Natural killer cell (primary cell): ENCODE data around the gene UBR7. TPM values are rescaled to one million over a fixed set of nuclear protein-coding genes. Genes with fewer than 3 reads are reported as not detected.

Source experiments
- ATAC-seq, 3 donors: fragments of 150-1000 bp in 2 of 3; fragments of 200-7000 bp in 1 of 3; cut with Tn5 transposase; 1 replicate in 1 of 3; 2 replicates in 2 of 3; pipeline ENCODE4 v1.10.0; 2021; ENCODE audit warnings: mild to moderate bottlenecking in 2 of 3, moderate library complexity in 2 of 3
- DNase-seq, 2 donors: peaks; one replicate each; pipeline versions ENCODE4 v3.0.0 to v3.0.0-alpha.2; 2013 to 2021; ENCODE audit warnings: mixed read lengths in 1 of 2
- H3K27ac ChIP-seq: one replicate; pipeline ENCODE4 v1.5.1; 2013; ENCODE audit warnings: mild to moderate bottlenecking, low read length
- H3K27me3 ChIP-seq: one replicate; pipeline ENCODE4 v1.6.1; 2013; ENCODE audit warnings: low read length; ENCODE audit not compliant: control insufficient read depth, insufficient read depth
- H3K36me3 ChIP-seq: one replicate; pipeline ENCODE4 v1.6.1; 2013; ENCODE audit warnings: low read length; ENCODE audit not compliant: control insufficient read depth, insufficient read depth
- H3K4me1 ChIP-seq: one replicate; pipeline ENCODE4 v1.6.1; 2013; ENCODE audit warnings: low read length; ENCODE audit not compliant: control insufficient read depth, insufficient read depth
- H3K4me3 ChIP-seq: one replicate; pipeline ENCODE4 v1.5.1; 2013; ENCODE audit warnings: low read length
- H3K9me3 ChIP-seq: one replicate; pipeline ENCODE4 v1.6.1; 2013; ENCODE audit warnings: low read length; ENCODE audit not compliant: control insufficient read depth, insufficient read depth
- H3K27ac Mint-ChIP-seq, 2 donors: one replicate each; pipeline ENCODE4 v1.8.0; 2022; ENCODE audit warnings: mild to moderate bottlenecking in 2 of 2, mixed read lengths in 2 of 2, moderate library complexity in 1 of 2
- H3K27me3 Mint-ChIP-seq, 2 donors: one replicate each; pipeline ENCODE4 v1.8.0; 2022; ENCODE audit warnings: low read depth in 2 of 2, mixed read lengths in 2 of 2
- H3K36me3 Mint-ChIP-seq: one replicate; pipeline ENCODE4 v1.8.0; 2022; ENCODE audit warnings: mixed read lengths
- H3K4me1 Mint-ChIP-seq, 2 donors: one replicate each; pipeline ENCODE4 v1.8.0; 2022; ENCODE audit warnings: mixed read lengths in 2 of 2
- H3K4me3 Mint-ChIP-seq: one replicate; pipeline ENCODE4 v1.8.0; 2022; ENCODE audit warnings: mild to moderate bottlenecking, moderate library complexity, mixed read lengths
- H3K9me3 Mint-ChIP-seq, 2 donors: one replicate each; pipeline ENCODE4 v1.8.0; 2022; ENCODE audit warnings: mixed read lengths in 2 of 2
- WGBS: methylation state at CpG from one replicate; pipeline ENCODE4 v1.1.7; 2013; ENCODE audit warnings: missing lambda C conversion rate; ENCODE audit not compliant: insufficient coverage; 5-methylcytosine and 5-hydroxymethylcytosine counted together
- intact Hi-C: fragments of 100-400 bp; cut with micrococcal nuclease; formaldehyde crosslinking; loops from one replicate; pipeline ENCODE4 v1.14.2; 2022
- total RNA-seq, 4 donors: library from RNA; stranded (reverse); fragments of 120-200 nt in 1 of 4; gene quantifications; one replicate each; pipeline versions ENCODE4 v1.2.3 to v1.2.4, GENCODE V29; 2013 to 2022
- TF ChIP-seq, protein P1 (sequence below): fragments of 200-600 bp; IDR thresholded peaks from one replicate; pipeline ENCODE4 v1.8.0; 2022; ENCODE audit warnings: antibody characterized with exemption

UBR7 gene
- total RNA-seq, 3 donors from 2014 or later (not counting 1 experiment from before 2014, with no cell fraction given), result 17.0 to 23.4 (median 18.6) TPM

DNA sequence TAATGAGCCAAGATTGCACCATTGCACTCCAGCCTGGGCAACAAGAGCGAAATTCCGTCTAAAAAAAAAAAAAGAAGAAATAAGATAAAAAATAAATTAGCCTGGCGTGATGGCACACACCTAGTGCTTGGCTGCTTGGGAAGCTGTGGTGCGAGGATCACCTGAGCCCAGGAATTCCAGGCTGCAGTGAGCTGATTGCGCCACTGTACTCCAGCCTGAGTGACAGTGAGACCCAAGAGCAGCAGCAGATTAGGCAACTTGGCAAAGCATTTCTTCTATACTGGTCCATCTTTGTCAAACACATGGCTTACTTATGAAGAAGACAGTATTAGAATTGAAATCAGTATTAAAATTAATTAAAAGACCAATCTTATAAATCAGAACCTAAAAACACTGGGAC lies 6.5 kb upstream of the UBR7 start:
- Histone ChIP-seq H3K27me3 (no peaks in the 10 kb centered on the region), H3K36me3 (peaks cover 7% of the 10 kb centered on the region), H3K9me3 (no peaks in the 10 kb centered on the region), H3K4me3 (no peak overlapping the region), H3K4me1 (peaks cover 2% of the 10 kb centered on the region), H3K27ac (no peak overlapping the region)
- Mint-ChIP-seq H3K4me1 (peaks cover 10 to 16% of the 10 kb centered on the region in 2 donors), H3K36me3 (no peaks in the 10 kb centered on the region), H3K4me3 (no peak overlapping the region), H3K9me3 (no peaks in the 10 kb centered on the region), H3K27ac (no peak overlapping the region), H3K27me3 (no peaks in the 10 kb centered on the region)
- ATAC-seq (no peak), DNase-seq (no peak)
- 98% methylated on average over 5 of the region's 5 CpGs for WGBS
- intact Hi-C loops, result no loop called here
- TF ChIP-seq, protein P1, sequence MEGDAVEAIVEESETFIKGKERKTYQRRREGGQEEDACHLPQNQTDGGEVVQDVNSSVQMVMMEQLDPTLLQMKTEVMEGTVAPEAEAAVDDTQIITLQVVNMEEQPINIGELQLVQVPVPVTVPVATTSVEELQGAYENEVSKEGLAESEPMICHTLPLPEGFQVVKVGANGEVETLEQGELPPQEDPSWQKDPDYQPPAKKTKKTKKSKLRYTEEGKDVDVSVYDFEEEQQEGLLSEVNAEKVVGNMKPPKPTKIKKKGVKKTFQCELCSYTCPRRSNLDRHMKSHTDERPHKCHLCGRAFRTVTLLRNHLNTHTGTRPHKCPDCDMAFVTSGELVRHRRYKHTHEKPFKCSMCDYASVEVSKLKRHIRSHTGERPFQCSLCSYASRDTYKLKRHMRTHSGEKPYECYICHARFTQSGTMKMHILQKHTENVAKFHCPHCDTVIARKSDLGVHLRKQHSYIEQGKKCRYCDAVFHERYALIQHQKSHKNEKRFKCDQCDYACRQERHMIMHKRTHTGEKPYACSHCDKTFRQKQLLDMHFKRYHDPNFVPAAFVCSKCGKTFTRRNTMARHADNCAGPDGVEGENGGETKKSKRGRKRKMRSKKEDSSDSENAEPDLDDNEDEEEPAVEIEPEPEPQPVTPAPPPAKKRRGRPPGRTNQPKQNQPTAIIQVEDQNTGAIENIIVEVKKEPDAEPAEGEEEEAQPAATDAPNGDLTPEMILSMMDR, result no peak

DNA sequence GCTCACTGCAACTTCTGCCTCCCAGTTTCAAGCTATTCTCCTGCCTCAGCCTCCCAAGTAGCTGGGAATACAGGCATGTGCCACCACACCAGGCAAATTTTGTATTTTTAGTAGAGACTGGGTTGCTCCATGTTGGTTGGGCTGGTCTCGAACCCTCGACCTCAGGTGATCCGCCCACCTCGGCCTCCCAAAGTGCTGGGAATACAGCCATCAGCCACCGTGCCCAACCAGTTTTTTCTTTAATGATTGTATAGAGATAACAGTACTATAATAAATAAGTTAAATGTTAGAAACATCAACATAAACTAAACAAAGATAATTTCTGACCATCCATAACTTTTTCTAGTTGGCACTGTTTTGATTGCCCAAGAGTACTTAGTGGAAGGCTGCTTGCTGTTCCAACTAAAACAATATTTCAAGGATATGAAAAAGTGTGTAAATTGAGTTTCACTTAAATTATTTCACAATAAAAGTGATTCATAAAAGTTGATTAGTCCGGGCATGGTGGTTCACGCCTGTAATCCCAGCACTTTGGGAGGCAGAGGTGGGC lies 5.8 kb upstream of the UBR7 start:
- no peaks in the 10 kb centered on the region for H3K9me3 ChIP-seq
- H3K4me1 Mint-ChIP-seq, result peaks cover 15 to 23% of the 10 kb centered on the region in 2 donors
- DNase-seq, result no peak
- no peaks in the 10 kb centered on the region for H3K27me3 ChIP-seq
- H3K4me3 Mint-ChIP-seq, result no peak overlapping the region
- H3K4me3 ChIP-seq, result no peak overlapping the region
- no peaks in the 10 kb centered on the region for H3K36me3 Mint-ChIP-seq
- H3K4me1 ChIP-seq, result peaks cover 8% of the 10 kb centered on the region
- 81% methylated on average over 2 of the region's 7 CpGs for WGBS
- H3K27ac ChIP-seq, result no peak overlapping the region
- H3K27ac Mint-ChIP-seq, result peak overlapping the region in 1 of 2 donors; percentile 62
- no peaks in the 10 kb centered on the region for H3K9me3 Mint-ChIP-seq
- TF ChIP-seq, protein P1, result no peak
- no peaks in the 10 kb centered on the region for H3K27me3 Mint-ChIP-seq
- H3K36me3 ChIP-seq, result peaks cover 7% of the 10 kb centered on the region
- ATAC-seq, result no peak
- intact Hi-C loops, result no loop called here

DNA sequence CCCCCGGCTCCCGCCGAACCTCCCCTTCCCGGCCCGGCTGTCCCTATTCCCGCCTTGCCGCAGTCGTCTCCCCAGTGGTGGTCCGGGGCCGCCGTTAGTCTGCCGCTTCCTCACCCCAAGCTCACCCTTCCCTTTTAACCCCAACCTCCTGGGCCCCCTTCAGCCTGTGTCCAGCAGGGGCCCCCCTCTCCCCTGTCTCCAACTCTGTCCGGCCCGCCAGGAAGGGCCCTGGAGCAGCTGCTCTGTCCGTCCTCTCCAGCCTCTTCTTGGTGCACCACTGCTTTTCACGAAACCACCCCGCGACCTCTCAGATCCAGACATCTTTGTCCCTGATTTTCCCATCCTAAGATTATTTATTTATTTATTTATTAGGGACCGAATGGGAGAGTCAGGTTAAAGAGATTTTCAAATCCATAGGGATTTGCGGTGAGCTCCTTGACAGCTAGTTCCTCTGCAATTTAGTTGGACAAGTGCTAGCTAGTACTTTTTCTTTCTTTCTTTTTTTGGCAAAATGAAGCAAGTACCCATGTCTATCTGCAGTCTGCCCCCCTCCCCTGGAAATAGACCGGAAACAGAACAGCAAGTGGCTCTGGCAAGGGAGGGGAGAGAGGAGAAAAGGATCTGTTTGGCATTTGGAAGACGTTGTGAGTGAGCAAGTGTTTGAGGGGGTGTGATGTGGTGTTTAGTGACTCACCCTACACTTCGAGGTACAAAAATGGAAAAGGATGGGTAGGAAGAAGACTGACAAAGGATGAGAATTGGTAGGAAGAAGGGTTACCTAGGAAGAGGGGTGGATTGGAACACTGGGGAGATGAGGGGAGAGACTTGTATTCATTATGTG lies 632 bp downstream of the UBR7 start:
- H3K36me3 Mint-ChIP-seq, result no peaks in the 10 kb centered on the region
- H3K9me3 Mint-ChIP-seq, result no peaks in the 10 kb centered on the region
- intact Hi-C loops, result loop anchor here (1.0 kb wide), 1 partner anchor 22 kb away; the partner anchor contains the start of gene LYSET
- no peaks in the 10 kb centered on the region for H3K27me3 Mint-ChIP-seq
- Histone ChIP-seq H3K27me3 (no peaks in the 10 kb centered on the region), H3K36me3 (peaks cover 12% of the 10 kb centered on the region), H3K4me3 (peak overlapping the region; percentile 86), H3K4me1 (peaks cover 20% of the 10 kb centered on the region), H3K27ac (peak overlapping the region; percentile 69), H3K9me3 (no peaks in the 10 kb centered on the region)
- H3K4me1 Mint-ChIP-seq, result peaks cover 27 to 43% of the 10 kb centered on the region in 2 donors
- WGBS, result under 1% methylated on average over 22 of the region's 23 CpGs
- TF ChIP-seq, protein P1, result no peak
- H3K4me3 Mint-ChIP-seq, result peak overlapping the region; percentile 96
- DNase-seq, result peak in 1 of 2 donors; percentile 48
- ATAC-seq, result peak; percentile 14 to 40 (median 32)
- H3K27ac Mint-ChIP-seq, result peak overlapping the region; percentile 92 to 93
